Type B pancreatic cell (in vitro differentiated cells): ENCODE data around the gene FNDC10. TPM values are rescaled to one million over a fixed set of nuclear protein-coding genes. Genes with fewer than 3 reads are reported as not detected.
"Not testable (repeated sequence)": the region's sequence is repeated elsewhere in the genome, so short reads cannot be mapped to it uniquely, and the experiment has no call there.

Experiments
- DNase-seq: peaks from one replicate; pipeline ENCODE4 v3.0.0; 2021; ENCODE audit warnings: mixed read lengths; ENCODE audit not compliant: unreplicated experiment; ENCODE audit errors: extremely low spot score
- H3K27ac Mint-ChIP-seq: 2 replicates; pipeline ENCODE4 v1.8.0; 2021; ENCODE audit warnings: mild to moderate bottlenecking, mixed read lengths
- H3K27me3 Mint-ChIP-seq: 2 replicates; pipeline ENCODE4 v1.8.0; 2021; ENCODE audit warnings: mixed read lengths
- H3K36me3 Mint-ChIP-seq: 2 replicates; pipeline ENCODE4 v1.8.0; 2021; ENCODE audit warnings: mixed read lengths
- H3K4me1 Mint-ChIP-seq: one replicate; pipeline ENCODE4 v1.8.0; 2021; ENCODE audit warnings: mixed read lengths; ENCODE audit not compliant: unreplicated experiment
- H3K4me3 Mint-ChIP-seq: 2 replicates; pipeline ENCODE4 v1.8.0; 2021; ENCODE audit warnings: mild to moderate bottlenecking, mixed read lengths
- H3K9me3 Mint-ChIP-seq: 2 replicates; pipeline ENCODE4 v1.8.0; 2021; ENCODE audit warnings: mixed read lengths
- CTCF ChIP-seq: fragments of 200-600 bp; sonication (generic); conservative IDR thresholded peaks from 2 replicates; pipeline ENCODE4 v1.5.0; 2021; ENCODE audit warnings: antibody characterized with exemption, mild to moderate bottlenecking
- total RNA-seq: library from RNA; stranded (reverse); gene quantifications from 2 replicates; pipeline ENCODE4 v1.2.1, GENCODE V29; 2021; ENCODE audit warnings: low replicate concordance

Gene FNDC10
- total RNA-seq, 1 donor from 2014 or later, result 9.3 TPM

- H3K9me3 Mint-ChIP-seq, result no peaks in the 10 kb centered on the region
- no peaks in the 10 kb centered on the region for H3K27me3 Mint-ChIP-seq
- no peak overlapping the region for H3K27ac Mint-ChIP-seq
- H3K4me3 Mint-ChIP-seq, result no peak overlapping the region
- peaks cover 26% of the 10 kb centered on the region for H3K36me3 Mint-ChIP-seq
- TF ChIP-seq CTCF, result no peak
- peaks cover 6% of the 10 kb centered on the region for H3K4me1 Mint-ChIP-seq
- no peak for DNase-seq
Observed at GRCh38 chr1:1562556-1563195, 37.3 kb downstream of the FNDC10 start.

- peaks cover 26% of the 10 kb centered on the region for H3K36me3 Mint-ChIP-seq
- H3K27me3 Mint-ChIP-seq, result no peaks in the 10 kb centered on the region
- no peak for TF ChIP-seq CTCF
- no peaks in the 10 kb centered on the region for H3K9me3 Mint-ChIP-seq
- H3K4me1 Mint-ChIP-seq, result peaks cover 6% of the 10 kb centered on the region
- H3K4me3 Mint-ChIP-seq, result no peak overlapping the region
- H3K27ac Mint-ChIP-seq, result no peak overlapping the region
- DNase-seq, result no peak
Observed at GRCh38 chr1:1561801-1562470, 38.0 kb downstream of the FNDC10 start.

- peaks cover 23% of the 10 kb centered on the region for H3K36me3 Mint-ChIP-seq
Observed at GRCh38 chr1:1560178-1560577, 39.8 kb downstream of the FNDC10 start.

GRCh38 chr1:1559066-1559465 is 40.9 kb downstream of the FNDC10 start:
- Mint-ChIP-seq H3K27me3 (no peaks in the 10 kb centered on the region), H3K4me3 (no peak overlapping the region), H3K4me1 (peaks cover 6% of the 10 kb centered on the region), H3K9me3 (no peaks in the 10 kb centered on the region), H3K36me3 (peaks cover 12% of the 10 kb centered on the region), H3K27ac (peak overlapping the region; percentile 80)
- no peak for TF ChIP-seq CTCF
- no peak for DNase-seq

More at GRCh38 chr1:1560178-1560577, 39.8 kb downstream of the FNDC10 start:
- Mint-ChIP-seq H3K9me3 (no peaks in the 10 kb centered on the region), H3K27me3 (no peaks in the 10 kb centered on the region), H3K4me1 (peaks cover 6% of the 10 kb centered on the region), H3K27ac (no peak overlapping the region), H3K4me3 (no peak overlapping the region)
- no peak for DNase-seq
- no peak for TF ChIP-seq CTCF

- Mint-ChIP-seq H3K27ac (peak overlapping the region; percentile 80), H3K36me3 (peaks cover 8% of the 10 kb centered on the region), H3K27me3 (no peaks in the 10 kb centered on the region), H3K4me1 (peaks cover 6% of the 10 kb centered on the region), H3K9me3 (no peaks in the 10 kb centered on the region), H3K4me3 (no peak overlapping the region)
- DNase-seq, result no peak
- TF ChIP-seq CTCF, result no peak
Observed at GRCh38 chr1:1558591-1558990, 41.3 kb downstream of the FNDC10 start.

- not testable (repeated sequence) for H3K9me3 Mint-ChIP-seq, DNase-seq, H3K36me3 Mint-ChIP-seq, H3K27me3 Mint-ChIP-seq, H3K4me1 Mint-ChIP-seq, H3K27ac Mint-ChIP-seq, H3K4me3 Mint-ChIP-seq
Observed at GRCh38 chr1:1557688-1558087, 42.2 kb downstream of the FNDC10 start.

- not testable (repeated sequence) for H3K27me3 Mint-ChIP-seq, DNase-seq, H3K4me1 Mint-ChIP-seq, H3K27ac Mint-ChIP-seq, H3K4me3 Mint-ChIP-seq, H3K9me3 Mint-ChIP-seq, H3K36me3 Mint-ChIP-seq
Observed at GRCh38 chr1:1556961-1557360, 43.0 kb downstream of the FNDC10 start.
